B cell (primary cell): ENCODE measurements around the gene KIAA0825.

ENCODE experiments used
- CTCF ChIP-seq: fragments of 200-600 bp; IDR thresholded peaks from one replicate; pipeline ENCODE4 v1.8.0; 2022; ENCODE audit warnings: antibody characterized with exemption, mild to moderate bottlenecking
- EZH2 ChIP-seq: IDR thresholded peaks from 2 replicates; pipeline ENCODE4 v1.6.1; 2012; ENCODE audit warnings: borderline replicate concordance, low read depth, mild to moderate bottlenecking, moderate library complexity, low read length; ENCODE audit not compliant: insufficient read depth, poor library complexity, severe bottlenecking

GRCh38 chr5:94538260-94538659, 80.1 kb downstream of the KIAA0825 start:
- no peak for TF ChIP-seq CTCF
- TF ChIP-seq EZH2, result no peak
